ENCODE results near the gene TMEM176B. TPM values are rescaled to one million over a fixed set of nuclear protein-coding genes. Genes with fewer than 3 reads are reported as not detected.
"Not testable (repeated sequence)": the region's sequence is repeated elsewhere in the genome, so short reads cannot be mapped to it uniquely, and the experiment has no call there.

Gene TMEM176B
- total RNA-seq, 1 experiment from 2014 or later, result not detected

DNA sequence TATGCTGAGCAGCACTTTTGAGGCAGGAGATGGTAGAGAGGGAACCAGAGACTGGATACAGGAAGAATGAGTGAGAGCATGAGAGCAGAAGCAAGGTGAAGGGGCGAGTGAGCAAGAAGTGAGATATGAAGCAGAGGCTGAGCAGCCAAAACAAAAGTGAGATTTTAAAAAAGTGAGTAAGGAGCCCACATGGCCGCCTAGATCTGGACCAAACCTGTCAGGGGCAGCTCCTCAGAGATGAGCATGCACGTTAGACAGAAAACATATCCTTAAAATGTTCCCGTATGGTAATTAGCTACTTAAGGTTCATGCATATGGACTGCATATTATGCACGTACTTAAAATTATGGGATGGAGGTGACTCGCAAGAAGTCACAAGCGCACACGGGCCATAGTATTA lies 22.9 kb upstream of the TMEM176B start:
- no peak for DNase-seq (ENCODE audit: low read depth)

DNA sequence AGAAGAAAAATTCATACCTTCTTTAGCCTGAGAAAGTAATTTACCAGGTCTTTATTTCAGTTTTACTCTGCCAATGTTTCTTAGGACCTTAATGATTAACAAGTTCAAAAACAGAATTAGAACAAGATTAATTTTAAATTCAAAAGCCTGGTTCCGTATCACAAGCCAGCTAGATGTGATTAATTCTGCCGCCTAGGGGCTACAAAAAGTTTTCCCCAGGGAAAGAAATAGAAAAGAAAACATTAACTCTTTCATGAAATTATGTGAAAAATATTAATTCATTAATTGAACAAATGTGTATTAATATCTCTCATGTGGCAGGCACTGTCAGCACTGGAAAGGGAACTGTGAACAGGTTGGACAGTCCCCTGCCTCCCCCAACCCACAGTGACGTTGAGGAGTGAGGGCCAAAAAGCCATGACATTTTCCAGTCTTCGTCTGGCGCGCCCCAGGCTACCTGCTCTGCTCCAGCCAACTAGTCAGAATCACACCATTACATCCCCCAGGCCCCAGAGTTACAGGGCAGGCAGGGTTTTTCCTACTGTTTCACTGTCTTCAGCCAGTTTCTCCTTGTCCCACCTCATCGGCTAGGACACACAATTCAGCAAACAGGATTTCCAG lies 20.5 kb upstream of the TMEM176B start:
- no peak for DNase-seq (ENCODE audit: low read depth)

DNA sequence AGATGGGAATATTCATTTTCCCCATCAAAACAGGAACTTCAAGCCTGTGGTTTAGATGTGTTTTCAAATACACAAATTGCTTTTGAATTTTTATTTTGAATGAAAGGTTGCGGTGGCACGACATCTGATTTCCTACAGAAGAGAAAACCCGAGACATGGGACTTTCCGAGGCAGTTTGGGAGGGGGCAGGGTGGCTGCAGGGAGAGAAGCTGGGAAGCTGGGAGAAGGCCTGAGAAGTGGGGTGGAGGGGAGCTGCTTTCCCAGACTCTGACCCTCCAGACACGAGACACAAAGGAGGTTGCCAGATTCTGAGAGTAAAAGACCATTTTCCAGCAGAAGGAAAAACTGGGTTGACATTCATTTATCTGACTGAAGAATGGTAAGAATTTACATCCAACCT lies 20.0 kb upstream of the TMEM176B start:
- no peak for DNase-seq (ENCODE audit: low read depth)

DNA sequence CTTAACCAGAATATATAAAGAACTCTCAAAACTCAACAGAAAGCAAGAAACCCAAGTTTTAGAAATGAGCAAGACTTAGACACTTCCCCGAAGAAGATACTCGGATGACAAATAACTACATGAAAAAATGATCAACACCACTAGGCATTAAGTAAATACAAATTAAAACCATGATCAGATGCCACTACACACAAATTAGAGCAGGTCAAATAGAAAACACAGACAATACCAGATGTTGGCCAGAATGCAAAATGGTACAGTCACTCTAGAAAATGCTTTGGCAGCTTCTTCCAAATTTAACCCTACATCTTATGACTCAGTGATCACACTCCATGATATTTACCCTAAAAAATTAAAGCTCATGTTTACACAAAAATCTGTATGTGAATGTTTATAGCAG lies 18.8 kb upstream of the TMEM176B start:
- no peak for DNase-seq (ENCODE audit: low read depth)

DNA sequence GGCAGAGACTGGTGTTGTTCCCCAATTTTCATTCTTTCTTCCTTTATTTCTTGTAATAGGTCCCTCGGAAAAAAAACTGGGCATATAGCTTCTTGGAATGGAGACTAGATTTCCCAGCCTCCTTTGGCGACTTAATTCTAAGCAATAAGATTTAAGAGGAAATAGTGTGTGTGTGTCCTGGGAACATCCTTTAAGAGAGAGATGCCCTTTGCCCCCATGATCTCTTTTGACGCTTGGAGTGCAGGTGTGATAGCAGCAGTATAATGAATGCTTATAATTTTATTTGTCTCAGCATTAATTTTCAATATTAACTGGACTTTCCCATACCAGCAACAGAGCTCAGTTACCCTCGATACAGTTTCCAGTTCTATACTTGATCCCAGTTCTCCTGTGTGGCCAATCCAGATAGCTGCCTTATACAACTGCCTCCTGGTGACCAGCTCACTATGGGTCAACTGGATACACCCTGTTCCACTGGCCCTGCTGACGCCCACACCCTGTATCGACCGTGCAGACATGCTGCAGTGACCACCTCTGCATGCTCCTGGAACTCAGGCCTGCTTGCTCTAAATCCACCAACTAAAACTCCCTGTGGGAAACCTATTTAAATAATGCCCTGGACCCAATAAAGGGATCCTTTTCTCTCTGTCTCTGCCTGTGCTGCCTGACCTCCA lies 14.3 kb upstream of the TMEM176B start:
- DNase-seq (ENCODE audit: low read depth), result no peak

DNA sequence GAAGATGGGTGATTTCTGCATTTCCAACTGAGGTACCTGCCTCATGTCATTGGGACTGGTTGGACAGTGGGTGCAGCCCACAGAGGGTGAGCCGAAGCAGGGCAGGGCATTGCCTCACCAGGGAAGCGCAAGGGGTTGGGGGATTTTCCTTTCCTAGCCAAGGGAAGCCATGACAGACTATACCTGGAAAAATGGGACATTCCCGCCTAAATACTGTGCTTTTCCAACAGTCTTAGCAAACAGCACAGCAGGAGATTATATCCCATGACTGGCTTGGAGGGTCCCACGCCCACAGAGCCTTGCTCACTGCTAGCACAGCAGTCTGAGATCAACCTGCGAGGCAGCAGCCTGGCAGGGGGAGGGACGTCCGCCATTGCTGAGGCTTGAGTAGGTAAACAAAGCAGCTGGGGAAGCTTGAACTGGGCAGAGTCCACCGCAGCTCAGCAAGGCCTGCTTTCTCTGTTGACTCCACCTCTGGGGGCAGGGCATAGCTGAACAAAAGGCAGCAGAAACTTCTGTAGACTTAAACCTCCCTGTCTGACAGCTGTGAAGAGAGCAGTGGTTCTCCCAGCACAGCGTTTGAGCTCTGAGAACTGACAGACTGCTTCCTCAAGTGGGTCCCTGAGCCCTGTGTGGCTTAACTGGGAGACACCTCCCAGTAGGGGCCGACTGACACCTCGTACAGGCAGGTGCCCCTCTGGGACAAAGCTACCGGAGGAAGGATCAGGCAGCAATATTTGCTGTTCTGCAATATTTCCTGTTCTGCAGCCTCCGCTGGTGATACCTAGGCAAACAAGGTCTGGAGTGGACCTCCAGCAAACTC lies 7.7 kb upstream of the TMEM176B start:
- DNase-seq (ENCODE audit: low read depth), result not testable (repeated sequence)

DNA sequence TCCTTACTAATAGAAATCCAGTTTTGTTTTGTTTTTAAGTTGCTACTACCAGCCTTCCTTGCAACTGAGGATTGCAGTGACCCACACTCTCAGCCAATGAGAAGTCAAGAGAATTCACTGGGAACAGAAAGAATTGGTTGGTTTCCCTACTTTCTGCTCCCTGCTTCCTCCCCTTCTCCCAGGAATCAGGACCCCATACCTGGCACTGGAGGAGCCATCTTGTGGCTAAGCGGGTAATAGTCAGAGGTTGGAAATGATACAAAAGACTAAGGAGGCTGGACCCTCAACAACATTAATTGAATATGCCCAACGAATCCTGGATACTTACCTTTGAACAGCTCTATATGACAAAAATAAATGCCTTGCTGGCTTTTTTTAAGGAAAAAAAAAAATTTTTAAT lies 6.7 kb upstream of the TMEM176B start:
- no peak for DNase-seq (ENCODE audit: low read depth)

DNA sequence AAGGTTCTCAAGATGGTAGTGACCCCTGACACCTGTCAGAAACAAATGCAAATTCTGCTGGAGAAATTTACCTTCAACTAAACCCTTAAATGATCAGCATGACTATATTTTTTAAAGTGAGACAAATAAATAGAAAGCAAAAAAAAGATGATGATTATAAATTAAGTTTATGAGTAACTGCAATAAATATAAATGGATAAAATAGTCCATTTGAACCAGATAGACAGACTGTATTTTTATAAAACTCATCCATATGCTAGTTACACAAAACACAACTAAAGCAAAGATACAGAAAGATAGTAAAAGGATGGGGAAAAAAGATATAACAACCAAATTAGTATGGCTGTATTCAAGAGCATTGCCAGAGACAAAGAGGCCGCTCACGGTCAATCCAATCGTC lies 6.3 kb upstream of the TMEM176B start:
- DNase-seq (ENCODE audit: low read depth), result no peak

DNA sequence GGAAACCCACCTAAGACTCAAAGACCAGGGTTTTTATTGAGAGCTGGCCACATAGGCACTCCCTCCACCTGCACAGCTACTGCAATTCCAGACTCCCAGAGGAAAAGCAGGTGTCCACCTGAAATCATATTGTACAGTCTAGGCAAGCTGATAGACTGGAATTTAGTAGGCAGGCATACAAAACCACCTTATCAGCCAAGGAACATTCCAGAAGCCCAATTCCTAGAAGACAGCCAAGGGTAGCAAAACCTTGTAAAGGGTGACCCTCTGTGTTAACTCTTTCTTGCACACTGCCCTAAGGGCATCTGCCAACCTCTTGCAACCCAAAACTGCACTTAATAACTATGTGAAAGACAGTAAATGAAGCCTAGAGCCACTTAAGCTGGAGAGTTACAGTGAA lies 5.7 kb upstream of the TMEM176B start:
- no peak for DNase-seq (ENCODE audit: low read depth)

DNA sequence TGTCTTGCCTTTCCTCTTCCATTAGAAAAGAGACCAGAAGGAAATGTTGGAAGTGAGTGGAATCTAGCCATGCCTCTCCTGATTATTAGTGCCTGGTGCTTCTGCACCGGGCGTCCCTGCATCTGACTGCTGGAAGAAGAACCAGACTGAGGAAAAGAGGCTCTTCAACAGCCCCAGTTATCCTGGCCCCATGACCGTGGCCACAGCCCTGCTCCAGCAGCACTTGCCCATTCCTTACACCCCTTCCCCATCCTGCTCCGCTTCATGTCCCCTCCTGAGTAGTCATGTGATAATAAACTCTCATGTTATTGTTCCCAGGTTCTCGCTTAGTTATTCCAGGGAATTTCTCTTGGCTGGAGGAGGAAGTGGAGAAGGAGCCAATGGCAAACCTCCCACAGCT lies 4.6 kb upstream of the TMEM176B start:
- no peak for DNase-seq (ENCODE audit: low read depth)

DNA sequence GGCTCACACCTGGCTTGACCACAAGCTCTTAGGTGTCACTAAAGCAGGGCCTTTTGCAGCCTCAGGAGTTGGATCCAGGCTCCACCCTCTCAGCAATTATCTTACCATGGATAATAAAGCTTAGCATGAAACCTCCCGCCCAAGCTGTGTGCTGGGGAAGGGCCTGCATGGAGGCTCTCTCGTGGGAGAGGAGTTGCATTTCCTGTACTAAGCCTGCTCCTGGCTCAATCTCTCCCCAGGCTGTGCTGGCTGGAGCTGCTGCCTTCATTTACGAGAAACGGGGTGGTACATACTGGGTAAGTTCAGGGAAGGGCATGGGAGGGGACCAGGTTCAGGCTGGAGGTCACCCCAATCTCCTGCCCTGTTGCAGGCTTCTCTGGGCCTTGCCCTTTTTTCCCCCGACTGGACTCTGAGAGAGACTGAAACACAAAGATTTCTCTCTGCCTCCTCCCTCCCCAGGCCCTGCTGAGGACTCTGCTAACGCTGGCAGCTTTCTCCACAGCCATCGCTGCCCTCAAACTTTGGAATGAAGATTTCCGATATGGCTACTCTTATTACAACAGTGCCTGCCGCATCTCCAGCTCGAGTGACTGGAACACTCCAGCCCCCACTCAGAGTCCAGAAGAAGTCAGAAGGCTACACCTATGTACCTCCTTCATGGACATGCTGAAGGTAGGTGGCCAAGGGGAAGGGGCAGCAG lies 3.1 kb upstream of the TMEM176B start:
- DNase-seq (ENCODE audit: low read depth), result no peak

DNA sequence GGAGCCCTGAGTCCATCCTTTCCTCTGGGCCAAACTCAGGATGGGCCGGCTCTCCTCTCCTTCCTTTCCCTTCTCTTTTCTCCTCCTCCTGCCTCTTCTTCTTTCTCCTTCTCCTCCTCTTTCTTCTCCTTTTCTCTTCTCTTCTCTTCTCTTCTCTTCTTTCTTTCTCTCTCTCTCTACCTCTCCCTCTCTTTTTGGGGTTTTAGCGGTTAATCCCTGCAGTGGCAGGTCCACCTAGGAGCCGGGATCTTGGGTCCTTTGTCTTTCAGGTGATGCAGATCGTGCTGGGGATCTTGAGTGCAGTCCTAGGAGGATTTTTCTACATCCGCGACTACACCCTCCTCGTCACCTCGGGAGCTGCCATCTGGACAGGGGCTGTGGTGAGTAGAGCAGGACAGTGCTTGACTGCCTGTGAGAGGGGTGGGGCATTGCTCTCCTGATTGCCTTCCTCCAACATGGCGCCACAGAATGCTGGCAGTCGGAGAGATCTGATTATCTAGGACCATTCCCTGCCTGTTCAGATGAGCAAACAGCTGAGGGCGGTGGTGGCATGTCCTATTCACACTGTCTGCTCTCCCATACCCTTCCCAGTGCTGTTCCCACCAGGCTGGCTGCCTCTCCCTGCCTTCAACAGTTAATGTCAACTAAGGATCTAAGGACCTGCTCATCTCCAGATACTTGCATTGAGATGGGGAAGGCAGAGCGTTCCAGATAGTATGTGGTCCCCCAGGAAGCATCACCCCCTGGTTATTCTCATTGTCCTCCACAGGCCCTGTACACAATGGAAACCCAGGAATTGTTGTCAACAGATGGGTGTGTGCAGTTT lies 2.0 kb upstream of the TMEM176B start:
- no peak for DNase-seq (ENCODE audit: low read depth)

DNA sequence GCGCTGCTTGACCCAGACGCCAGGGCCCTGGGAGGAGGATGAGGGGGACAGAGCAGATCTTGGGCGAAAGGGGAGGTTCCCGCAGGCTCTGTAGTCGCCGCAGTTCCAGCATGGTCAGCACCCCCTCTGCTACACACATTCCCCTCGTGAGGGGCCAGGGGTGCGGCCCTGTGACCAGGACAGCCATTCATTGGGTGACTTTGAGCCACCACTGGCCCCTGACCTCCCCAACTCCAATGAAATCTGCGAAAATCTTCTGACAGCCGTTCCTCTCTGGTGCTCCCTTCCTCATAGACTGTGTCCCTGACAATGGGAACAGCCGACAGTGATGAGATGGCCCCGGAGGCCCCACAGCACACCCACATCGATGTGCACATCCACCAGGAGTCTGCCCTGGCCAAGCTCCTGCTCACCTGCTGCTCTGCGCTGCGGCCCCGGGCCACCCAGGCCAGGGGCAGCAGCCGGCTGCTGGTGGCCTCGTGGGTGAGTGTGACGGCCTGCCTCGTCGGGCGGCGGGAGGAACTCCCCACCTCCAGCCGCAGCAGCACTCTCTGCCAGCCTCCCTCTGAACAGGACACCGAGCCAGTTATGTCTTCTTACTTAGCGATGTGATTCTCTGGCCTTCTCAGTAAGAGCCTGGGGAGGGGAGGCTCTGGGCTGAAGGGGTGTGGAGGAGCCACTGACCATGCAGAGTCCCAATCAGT lies 1.2 kb upstream of the TMEM176B start:
- DNase-seq (ENCODE audit: low read depth), result no peak

DNA sequence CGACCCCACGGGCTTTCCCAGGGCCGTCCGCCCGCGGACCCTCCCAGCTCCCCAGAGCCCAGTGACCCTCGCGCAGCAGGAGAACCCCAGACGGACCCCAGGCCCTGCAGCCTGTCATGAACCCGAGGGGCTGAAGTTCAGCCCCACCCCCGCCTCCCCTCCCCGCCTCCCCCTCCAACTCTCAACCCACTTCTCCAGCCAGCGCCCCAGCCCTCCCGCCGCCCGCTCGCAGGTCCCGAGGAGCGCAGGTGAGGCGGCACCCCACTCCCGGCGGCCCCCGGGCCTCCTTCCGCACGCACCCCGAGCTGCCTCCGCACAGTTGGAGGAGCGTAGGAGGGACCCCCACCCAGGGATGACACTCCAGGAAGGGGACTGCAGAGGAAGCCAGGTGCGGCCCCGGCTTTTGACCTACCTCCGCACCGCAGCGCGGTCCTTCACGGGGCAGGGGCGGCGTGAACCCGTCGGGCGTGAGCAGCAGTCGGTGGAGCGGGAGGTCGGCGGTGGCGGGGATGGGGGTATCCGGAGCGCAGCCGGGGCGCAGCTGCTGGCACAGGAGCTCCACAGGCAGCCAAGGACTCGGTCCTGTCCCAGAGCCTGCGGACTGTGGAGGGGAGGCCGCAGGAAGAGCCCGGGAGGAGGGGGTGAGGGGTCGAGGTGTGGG lies 547 bp upstream of the TMEM176B start, which contains the start of gene TMEM176A:
TMEM176A (plus strand) TSS at position 189 of the 661 bp plus-strand sequence. CDS start 782 bp downstream, outside the sequence.
- DNase-seq (ENCODE audit: low read depth), result no peak

DNA sequence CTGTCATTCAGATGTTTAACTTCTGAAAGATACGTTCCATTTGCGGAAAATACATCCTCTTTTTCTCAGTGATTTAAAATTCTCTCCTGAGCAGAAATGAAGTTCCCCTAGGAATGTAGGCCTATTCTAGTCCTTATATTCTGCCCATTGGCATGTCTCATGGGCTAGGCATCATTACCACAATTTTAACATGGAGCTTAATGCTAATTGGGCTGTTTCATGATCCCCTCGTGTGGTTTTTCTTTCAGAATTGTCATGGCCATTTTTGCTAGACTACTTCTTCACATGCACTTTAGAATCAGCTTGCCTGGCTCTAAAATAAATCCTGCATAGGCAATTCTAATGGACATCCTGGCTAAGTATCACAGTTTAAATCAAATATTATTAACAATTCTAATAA lies 1.0 kb downstream of the TMEM176B start:
- DNase-seq (ENCODE audit: low read depth), result no peak

DNA sequence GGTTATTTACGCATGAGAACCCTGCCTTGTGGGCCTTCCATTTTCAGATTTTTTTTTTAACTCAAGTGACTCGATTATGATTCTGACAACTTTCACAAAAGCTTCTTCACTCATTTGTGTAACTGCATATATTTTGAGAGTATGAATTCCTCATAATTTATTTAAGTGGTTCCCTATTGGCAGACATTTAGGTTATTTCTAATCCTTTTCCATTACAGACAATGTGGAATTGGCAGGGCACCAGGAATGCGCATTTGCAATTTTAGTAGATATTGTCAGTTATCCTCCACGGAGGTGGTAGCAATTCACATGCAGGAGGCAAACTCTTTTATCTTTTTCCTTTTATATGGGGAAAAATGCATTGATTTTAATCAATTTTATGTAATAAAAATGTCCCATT lies 2.5 kb downstream of the TMEM176B start:
- DNase-seq (ENCODE audit: low read depth), result no peak

DNA sequence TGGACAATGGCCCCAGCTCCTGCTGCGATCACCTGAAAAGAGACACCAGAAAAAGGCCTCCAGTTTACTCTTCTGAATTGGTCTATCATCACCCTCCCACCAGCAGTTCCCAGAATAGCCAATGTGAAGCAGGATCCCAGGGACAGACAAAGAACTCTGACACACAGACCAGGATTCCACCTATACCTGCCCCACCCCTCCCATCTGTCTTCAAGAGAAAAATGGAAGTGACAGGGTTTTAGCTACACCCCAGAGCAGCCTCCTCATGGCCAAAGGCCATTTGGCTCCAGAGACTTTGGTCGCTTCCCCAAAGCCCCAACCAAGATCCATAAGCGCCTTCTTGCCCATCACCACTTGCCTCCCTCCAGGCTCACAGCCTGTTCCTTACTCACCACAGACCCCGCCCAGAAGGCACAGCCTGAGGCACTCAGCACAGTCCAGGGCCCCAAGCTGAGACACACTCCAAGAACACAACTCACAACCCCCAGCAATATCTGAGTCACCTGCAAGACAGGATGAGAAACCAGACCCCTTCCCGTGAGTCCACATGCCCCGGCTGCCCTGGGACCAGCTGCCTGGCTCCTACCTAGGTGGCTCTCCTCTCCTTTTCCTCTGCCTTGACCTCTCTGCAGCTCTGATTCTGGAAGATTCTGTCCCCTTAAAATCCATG lies 6.5 kb downstream of the TMEM176B start:
- DNase-seq (ENCODE audit: low read depth), result no peak

DNA sequence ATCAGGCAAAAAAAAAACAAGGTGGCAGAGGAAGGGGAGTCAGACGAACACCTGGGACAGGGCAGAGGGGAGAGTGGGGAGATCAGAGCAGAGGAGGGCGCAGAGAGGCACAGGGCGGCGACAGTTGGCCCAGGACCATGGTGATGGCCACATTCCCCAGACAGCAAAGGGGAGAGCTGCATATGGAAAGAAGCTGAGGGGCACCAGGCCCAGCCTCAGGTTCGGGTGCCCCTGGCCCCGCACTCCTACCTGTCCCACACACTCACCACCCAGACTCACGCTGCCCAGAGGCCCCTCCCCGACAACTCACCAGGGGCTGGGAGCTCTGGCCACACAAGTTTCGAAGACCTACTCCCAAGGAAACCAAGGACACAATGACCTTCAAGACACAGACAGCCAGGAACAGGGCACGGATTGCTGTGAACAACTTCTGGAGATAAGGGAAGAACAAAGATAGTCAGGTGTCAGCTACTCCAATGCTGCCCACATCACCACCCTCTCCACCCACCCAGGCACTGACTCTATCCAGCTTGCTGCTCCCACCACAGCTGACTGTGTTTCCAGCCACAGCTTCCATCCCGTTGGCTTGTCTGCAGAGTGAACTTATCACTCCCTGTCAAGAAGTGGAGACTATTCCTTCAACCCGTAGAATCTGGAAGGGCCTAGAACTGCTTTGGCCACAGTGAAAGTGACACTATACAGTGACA lies 8.3 kb downstream of the TMEM176B start:
- no peak for DNase-seq (ENCODE audit: low read depth)

DNA sequence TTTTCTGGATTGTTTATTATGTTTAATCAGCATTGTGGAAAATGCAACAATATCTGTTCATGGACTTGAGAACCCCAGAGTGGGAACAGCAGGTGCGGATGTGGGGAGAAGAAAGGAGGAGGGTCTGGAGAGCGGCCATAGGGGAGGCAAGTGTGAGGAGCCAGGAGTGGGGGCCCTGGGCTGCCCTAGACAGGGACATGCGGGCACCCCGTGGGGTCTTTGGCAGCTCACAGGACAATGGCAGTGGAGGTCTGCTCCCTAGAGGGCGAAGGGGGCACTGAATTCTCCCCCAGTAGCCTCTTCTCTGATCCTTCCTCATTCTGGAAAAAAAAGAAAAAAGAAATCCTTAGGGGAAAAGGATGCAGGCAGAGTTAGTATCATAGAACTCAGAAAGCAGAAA lies 8.9 kb downstream of the TMEM176B start:
- no peak for DNase-seq (ENCODE audit: low read depth)
